Kidney epithelial cell (primary cell): ENCODE data around the gene USP11. TPM values are rescaled to one million over a fixed set of nuclear protein-coding genes. Genes with fewer than 3 reads are reported as not detected.

ENCODE experiments used
- DNase-seq: peaks from one replicate; pipeline ENCODE4 v3.0.0-alpha.2; 2010; ENCODE audit warnings: low read depth
- H3K27me3 ChIP-seq: 2 replicates; pipeline ENCODE4 v1.6.0; 2011; ENCODE audit warnings: low read length; ENCODE audit not compliant: control insufficient read depth, insufficient read depth
- H3K36me3 ChIP-seq: 2 replicates; pipeline ENCODE4 v1.5.1; 2011; ENCODE audit warnings: low read length; ENCODE audit not compliant: control insufficient read depth, insufficient read depth
- H3K4me3 ChIP-seq: 2 replicates; pipeline ENCODE4 v1.5.1; 2011; ENCODE audit warnings: low read depth, mild to moderate bottlenecking, control low read depth, low read length
- total RNA-seq: library from RNA; depleted of rRNA; stranded (reverse); fragments of >200 nt; gene quantifications from 2 replicates; pipeline ENCODE4 v1.2.3, GENCODE V29; 2015
- TF ChIP-seq, protein P1 (sequence below): IDR thresholded peaks from 2 replicates; pipeline ENCODE4 v1.5.1; 2011; ENCODE audit warnings: mild to moderate bottlenecking, moderate library complexity, low read length, control low read depth, inconsistent platforms; ENCODE audit not compliant: insufficient read depth, poor library complexity, severe bottlenecking

Gene USP11
- total RNA-seq, 1 donor from 2014 or later, result 49.1 TPM

DNA sequence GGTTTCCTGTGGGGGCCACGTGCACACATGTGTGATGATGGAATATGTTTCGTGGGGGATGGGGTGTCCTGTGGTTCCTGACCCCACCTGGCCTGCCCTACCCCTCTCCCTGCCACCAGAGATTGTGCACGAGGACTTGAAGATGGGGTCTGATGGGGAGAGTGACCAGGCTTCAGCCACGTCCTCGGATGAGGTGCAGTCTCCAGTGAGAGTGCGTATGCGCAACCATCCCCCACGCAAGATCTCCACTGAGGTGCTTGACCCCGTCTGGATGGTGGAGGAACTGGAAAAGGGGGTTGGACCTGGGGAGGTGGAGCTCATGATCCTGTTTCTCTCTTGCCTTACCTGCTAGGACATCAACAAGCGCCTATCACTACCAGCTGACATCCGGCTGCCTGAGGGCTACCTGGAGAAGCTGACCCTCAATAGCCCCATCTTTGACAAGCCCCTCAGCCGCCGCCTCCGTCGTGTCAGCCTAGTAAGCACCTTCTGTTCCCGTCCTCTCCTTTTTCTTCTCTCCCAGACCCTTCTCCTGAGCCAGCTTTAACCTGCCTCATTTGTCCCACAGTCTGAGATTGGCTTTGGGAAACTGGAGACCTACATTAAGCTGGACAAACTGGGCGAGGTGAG is 8.4 kb upstream of the USP11 start:
- Histone ChIP-seq H3K4me3 (no peak overlapping the region), H3K27me3 (peaks cover 2% of the 10 kb centered on the region), H3K36me3 (peaks cover 3% of the 10 kb centered on the region)
- TF ChIP-seq, protein P1, sequence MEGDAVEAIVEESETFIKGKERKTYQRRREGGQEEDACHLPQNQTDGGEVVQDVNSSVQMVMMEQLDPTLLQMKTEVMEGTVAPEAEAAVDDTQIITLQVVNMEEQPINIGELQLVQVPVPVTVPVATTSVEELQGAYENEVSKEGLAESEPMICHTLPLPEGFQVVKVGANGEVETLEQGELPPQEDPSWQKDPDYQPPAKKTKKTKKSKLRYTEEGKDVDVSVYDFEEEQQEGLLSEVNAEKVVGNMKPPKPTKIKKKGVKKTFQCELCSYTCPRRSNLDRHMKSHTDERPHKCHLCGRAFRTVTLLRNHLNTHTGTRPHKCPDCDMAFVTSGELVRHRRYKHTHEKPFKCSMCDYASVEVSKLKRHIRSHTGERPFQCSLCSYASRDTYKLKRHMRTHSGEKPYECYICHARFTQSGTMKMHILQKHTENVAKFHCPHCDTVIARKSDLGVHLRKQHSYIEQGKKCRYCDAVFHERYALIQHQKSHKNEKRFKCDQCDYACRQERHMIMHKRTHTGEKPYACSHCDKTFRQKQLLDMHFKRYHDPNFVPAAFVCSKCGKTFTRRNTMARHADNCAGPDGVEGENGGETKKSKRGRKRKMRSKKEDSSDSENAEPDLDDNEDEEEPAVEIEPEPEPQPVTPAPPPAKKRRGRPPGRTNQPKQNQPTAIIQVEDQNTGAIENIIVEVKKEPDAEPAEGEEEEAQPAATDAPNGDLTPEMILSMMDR, result no peak
- DNase-seq, result no peak

DNA sequence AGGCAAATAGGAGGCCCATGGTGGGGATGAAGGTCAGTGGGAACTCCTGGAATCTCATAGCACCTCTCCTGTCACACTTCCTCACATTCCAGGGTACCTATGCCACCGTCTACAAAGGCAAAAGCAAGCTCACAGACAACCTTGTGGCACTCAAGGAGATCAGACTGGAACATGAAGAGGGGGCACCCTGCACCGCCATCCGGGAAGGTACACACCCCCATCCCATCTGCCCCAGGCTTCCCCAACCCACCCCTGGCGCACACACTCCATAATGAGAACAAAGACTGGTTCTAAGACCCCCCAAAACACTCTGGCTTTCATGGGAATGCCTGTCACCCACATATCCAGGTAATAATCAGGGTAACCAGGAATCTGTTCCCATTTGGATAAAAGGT is 7.9 kb upstream of the USP11 start:
- no peak for DNase-seq
- Histone ChIP-seq H3K4me3 (no peak overlapping the region), H3K27me3 (peaks cover 2% of the 10 kb centered on the region), H3K36me3 (peaks cover 3% of the 10 kb centered on the region)
- TF ChIP-seq, protein P1, result no peak

DNA sequence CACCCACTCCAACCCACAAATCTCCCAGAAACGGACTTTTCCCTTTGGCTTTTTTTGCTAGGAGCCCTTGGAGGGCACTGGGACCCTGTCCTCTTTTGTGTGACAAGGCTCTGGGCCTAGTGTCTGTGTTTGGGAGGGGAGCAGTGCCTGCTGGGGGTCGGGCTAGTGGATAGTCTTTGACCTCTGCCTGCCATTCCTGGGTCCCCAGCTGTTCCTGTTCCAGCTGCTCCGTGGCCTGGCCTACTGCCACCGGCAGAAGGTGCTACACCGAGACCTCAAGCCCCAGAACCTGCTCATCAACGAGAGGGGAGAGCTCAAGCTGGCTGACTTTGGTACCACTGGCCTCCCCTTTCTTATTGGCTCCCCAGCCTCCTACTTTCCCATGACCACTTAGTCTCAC is 6.7 kb upstream of the USP11 start:
- Histone ChIP-seq H3K36me3 (peaks cover 3% of the 10 kb centered on the region), H3K4me3 (no peak overlapping the region), H3K27me3 (peaks cover 2% of the 10 kb centered on the region)
- TF ChIP-seq, protein P1, result no peak
- no peak for DNase-seq

DNA sequence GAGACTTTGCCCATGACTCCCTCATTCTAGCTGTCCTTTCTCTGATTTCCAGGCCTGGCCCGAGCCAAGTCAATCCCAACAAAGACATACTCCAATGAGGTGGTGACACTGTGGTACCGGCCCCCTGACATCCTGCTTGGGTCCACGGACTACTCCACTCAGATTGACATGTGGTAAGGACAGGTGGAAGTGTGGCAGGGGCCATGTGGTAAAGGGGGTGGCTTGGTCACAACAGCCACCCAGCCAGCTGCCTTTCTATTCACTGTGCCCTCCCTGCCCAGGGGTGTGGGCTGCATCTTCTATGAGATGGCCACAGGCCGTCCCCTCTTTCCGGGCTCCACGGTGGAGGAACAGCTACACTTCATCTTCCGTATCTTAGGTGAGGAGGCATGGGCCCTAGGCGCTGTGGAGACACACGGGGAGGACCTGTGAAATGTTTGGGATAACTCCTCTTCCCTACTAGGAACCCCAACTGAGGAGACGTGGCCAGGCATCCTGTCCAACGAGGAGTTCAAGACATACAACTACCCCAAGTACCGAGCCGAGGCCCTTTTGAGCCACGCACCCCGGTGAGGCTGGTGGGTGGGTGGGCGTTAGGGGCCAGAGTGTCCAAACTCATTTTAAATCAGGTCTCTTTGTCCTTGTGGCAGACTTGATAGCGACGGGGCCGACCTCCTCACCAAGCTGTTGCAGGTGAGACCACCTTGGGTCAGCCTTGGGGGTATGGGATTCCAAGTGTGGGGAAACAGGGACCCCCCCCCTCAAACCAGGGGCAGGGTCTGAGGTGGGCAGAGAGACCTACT is 6.1 kb upstream of the USP11 start:
- no peak for DNase-seq
- peaks cover 3% of the 10 kb centered on the region for H3K36me3 ChIP-seq
- TF ChIP-seq, protein P1, result no peak
- peaks cover 2% of the 10 kb centered on the region for H3K27me3 ChIP-seq
- no peak overlapping the region for H3K4me3 ChIP-seq

GRCh38 chrX:47227334-47227583 is 5.5 kb upstream of the USP11 start:
- peaks cover 3% of the 10 kb centered on the region for H3K36me3 ChIP-seq
- TF ChIP-seq, protein P1, result no peak

GRCh38 chrX:47228550-47229270 is 4.1 kb upstream of the USP11 start:
- peaks cover 3% of the 10 kb centered on the region for H3K36me3 ChIP-seq
- no peak for DNase-seq
- TF ChIP-seq, protein P1, result no peak
- peaks cover 2% of the 10 kb centered on the region for H3K27me3 ChIP-seq
- no peak overlapping the region for H3K4me3 ChIP-seq

More at GRCh38 chrX:47227334-47227583, 5.5 kb upstream of the USP11 start:
- Histone ChIP-seq H3K27me3 (peaks cover 2% of the 10 kb centered on the region), H3K4me3 (no peak overlapping the region)
- no peak for DNase-seq
